Measurements from ENCODE around the gene DLG2. TPM values are rescaled to one million over a fixed set of nuclear protein-coding genes. Genes with fewer than 3 reads are reported as not detected.

The DLG2 gene
- total and polyA plus RNA-seq, 9 donors: 2.5 to 20.7 (median 12.0) TPM

DNA sequence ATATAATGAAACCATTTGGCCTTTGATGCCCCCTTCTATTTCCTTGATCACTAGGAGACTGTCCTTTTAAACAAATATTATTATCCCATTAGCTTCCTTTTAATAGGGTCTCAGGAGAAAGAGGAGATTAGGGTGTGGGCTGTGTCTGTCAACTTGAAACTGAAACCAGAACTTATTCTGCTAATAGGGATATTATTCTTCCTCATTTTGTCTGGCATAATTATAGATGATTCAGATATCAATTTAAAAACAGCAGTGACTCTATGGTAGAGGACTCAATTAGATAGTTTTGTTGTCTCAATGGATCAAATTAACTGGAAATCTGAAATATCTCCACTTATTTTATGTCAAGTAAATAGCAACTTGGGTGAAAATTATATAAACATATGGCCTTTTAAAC, 1756.1 kb downstream of the DLG2 start:
- TF ChIP-seq EP300 (IDR thresholded peaks at IDR 0.05): no peak
- TF ChIP-seq, protein P1, sequence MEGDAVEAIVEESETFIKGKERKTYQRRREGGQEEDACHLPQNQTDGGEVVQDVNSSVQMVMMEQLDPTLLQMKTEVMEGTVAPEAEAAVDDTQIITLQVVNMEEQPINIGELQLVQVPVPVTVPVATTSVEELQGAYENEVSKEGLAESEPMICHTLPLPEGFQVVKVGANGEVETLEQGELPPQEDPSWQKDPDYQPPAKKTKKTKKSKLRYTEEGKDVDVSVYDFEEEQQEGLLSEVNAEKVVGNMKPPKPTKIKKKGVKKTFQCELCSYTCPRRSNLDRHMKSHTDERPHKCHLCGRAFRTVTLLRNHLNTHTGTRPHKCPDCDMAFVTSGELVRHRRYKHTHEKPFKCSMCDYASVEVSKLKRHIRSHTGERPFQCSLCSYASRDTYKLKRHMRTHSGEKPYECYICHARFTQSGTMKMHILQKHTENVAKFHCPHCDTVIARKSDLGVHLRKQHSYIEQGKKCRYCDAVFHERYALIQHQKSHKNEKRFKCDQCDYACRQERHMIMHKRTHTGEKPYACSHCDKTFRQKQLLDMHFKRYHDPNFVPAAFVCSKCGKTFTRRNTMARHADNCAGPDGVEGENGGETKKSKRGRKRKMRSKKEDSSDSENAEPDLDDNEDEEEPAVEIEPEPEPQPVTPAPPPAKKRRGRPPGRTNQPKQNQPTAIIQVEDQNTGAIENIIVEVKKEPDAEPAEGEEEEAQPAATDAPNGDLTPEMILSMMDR (IDR thresholded peaks at IDR 0.05): no peak
- TF ChIP-seq POLR2A (IDR thresholded peaks at IDR 0.05): no peak
- H3K27ac ChIP-seq: no peak overlapping the region
- no peak for DNase-seq
- no peaks in the 10 kb centered on the region for H3K9me3 ChIP-seq
- no peaks in the 10 kb centered on the region for H3K27me3 ChIP-seq
- intact Hi-C loops (cut with DNase I): no loop called here
- no peak overlapping the region for H3K4me3 ChIP-seq
- H3K36me3 ChIP-seq: no peaks in the 10 kb centered on the region
- H3K4me1 ChIP-seq (ENCODE audit: insufficient read depth): no peaks in the 10 kb centered on the region

DNA sequence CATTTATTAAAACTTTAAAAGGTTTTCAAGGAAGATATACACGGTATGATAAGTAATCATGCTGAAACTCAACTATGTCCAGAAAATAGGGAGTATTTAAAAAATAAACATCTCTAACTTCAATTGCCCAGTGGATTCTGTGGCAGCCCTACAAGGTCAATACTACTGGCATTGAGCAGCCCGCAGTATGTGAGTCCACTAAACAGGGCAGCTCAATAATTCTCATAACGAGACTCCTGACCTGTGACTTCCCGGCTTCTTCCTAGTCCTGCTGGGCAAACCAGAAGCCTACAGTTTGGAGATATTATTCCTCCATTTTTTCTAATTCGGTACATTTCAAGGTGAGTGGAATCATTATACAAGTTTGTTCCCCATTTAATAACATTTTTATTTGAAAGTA, 1760.5 kb downstream of the DLG2 start:
- TF ChIP-seq, protein P1 (IDR thresholded peaks at IDR 0.05): no peak
- TF ChIP-seq POLR2A (IDR thresholded peaks at IDR 0.05): no peak
- TF ChIP-seq EP300 (IDR thresholded peaks at IDR 0.05): no peak
- Histone ChIP-seq H3K27me3 (no peaks in the 10 kb centered on the region), H3K36me3 (no peaks in the 10 kb centered on the region), H3K4me1 (ENCODE audit: insufficient read depth) (no peaks in the 10 kb centered on the region), H3K9me3 (no peaks in the 10 kb centered on the region), H3K4me3 (no peak overlapping the region), H3K27ac (no peak overlapping the region)
- WGBS, 3 donors: 75 to 85% (median 82%) methylated on average over 5 of the region's 5 CpGs
- no peak for DNase-seq
- intact Hi-C loops (cut with DNase I): no loop called here

DNA sequence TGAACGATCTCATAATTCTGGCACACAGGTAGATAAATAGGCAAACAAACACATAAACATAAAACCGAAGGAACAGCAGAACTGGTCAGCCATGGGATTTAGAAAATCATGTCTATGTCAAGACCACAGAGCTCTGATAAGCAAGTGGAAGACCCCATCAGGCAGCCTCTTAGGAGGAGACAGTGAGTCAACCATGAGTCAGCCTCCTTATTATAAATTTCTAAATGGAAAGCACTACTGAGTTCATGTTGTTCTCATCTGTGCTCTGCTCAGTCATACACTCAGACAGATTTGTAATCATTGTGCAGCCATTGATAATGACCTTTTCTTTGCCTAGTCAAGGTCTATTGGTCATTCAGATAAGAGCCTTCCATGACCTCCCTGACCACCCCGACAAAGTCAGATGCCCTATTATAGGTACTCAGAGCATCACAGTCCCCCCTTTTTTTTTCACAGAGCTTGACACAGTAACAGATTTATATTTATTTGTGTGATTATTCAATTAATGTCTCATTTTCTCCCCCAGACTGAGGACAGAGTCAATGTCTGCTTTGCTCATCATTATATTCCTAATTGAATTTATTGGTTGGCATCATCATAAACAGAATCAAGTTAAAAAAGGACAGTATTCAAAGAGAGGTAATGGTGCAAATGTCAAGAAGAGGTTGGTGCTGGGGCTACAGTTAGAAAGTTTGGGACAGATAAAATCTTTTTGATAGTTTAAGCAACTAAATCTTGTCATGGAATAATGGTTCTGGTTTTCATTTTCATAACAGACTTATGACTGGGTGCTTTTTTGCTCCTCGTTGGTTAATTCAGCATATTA, 1761.3 kb downstream of the DLG2 start:
- Histone ChIP-seq H3K27me3 (no peaks in the 10 kb centered on the region), H3K9me3 (peaks cover 0 to under 1% of the 10 kb centered on the region in 2 donors), H3K4me1 (ENCODE audit: insufficient read depth) (no peaks in the 10 kb centered on the region), H3K4me3 (no peak overlapping the region), H3K27ac (no peak overlapping the region), H3K36me3 (no peaks in the 10 kb centered on the region)
- TF ChIP-seq POLR2A (IDR thresholded peaks at IDR 0.05): no peak
- TF ChIP-seq EP300 (IDR thresholded peaks at IDR 0.05): no peak
- TF ChIP-seq, protein P1 (IDR thresholded peaks at IDR 0.05): no peak
- DNase-seq: no peak
- WGBS, 3 donors: 69 to 71% (median 70%) methylated on average over 4 of the region's 4 CpGs
- intact Hi-C loops (cut with DNase I): no loop called here

DNA sequence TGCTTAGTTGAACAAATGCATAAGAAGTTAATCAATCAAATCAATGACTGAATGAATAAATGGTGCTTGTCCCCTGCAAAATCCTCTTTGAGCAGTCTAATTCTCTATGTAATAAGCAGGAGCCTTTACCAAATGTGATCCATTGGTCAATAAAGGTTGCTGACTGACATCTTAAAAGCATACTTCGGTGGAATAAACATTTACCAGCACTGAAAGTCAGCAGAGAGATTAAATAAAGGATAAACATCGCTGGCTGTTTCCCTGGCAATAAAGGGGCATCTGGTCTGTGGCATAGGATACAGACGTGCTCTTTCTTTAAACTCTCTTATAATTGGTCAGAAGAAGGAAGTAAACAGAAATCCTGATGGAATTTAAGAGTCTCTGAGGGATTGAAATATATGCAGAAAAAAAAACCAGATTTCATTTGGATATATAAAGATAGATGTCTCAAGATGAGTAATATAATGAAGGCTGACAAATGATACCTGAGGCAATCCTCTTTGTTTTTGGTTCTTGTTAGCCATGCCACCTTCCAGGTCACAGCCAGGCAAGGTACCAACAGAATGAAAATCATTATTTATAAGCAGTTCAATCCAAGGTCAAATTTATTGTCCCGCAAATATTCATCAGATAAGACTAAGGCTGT, 1762.6 kb downstream of the DLG2 start:
- no peaks in the 10 kb centered on the region for H3K4me1 ChIP-seq (ENCODE audit: insufficient read depth)
- intact Hi-C loops (cut with DNase I): no loop called here
- TF ChIP-seq EP300 (IDR thresholded peaks at IDR 0.05): no peak
- TF ChIP-seq POLR2A (IDR thresholded peaks at IDR 0.05): no peak
- TF ChIP-seq, protein P1 (IDR thresholded peaks at IDR 0.05): no peak
- H3K36me3 ChIP-seq: no peaks in the 10 kb centered on the region
- no peak overlapping the region for H3K4me3 ChIP-seq
- H3K27me3 ChIP-seq: no peaks in the 10 kb centered on the region
- H3K9me3 ChIP-seq: peaks cover 0 to 4% of the 10 kb centered on the region in 2 donors
- 66 to 71% (median 68%) methylated on average over 4 of the region's 4 CpGs for whole genome bisulfite sequencing, 3 donors
- no peak overlapping the region for H3K27ac ChIP-seq
- no peak for DNase-seq

Data from ovary (tissue), 9 donors.